WI38 (cell line): ENCODE measurements around the gene PCDHB12.
"Not testable (repeated sequence)": the region's sequence is repeated elsewhere in the genome, so short reads cannot be mapped to it uniquely, and the experiment has no call there.

Experiments used
- H3K4me3 ChIP-seq: 2 replicates; pipeline ENCODE4 v1.5.1; 2011; ENCODE audit warnings: low read depth, mild to moderate bottlenecking, control low read depth, low read length
- TF ChIP-seq, protein P1 (sequence below): IDR thresholded peaks from 2 replicates; pipeline ENCODE4 v1.5.1; 2012; ENCODE audit warnings: low read depth, mild to moderate bottlenecking, control low read depth, low read length

The PCDHB12 gene

GRCh38 chr5:141213656-141214339, 5.3 kb downstream of the PCDHB12 start, which contains the start of gene PCDHB13:
PCDHB13 (plus strand) TSS chr5:141213919; CDS start chr5:141214124, 205 bp downstream.
- H3K4me3 ChIP-seq: peak within 1 kb of the TSS; percentile 27; the same call in 1 of the 2 replicates

DNA sequence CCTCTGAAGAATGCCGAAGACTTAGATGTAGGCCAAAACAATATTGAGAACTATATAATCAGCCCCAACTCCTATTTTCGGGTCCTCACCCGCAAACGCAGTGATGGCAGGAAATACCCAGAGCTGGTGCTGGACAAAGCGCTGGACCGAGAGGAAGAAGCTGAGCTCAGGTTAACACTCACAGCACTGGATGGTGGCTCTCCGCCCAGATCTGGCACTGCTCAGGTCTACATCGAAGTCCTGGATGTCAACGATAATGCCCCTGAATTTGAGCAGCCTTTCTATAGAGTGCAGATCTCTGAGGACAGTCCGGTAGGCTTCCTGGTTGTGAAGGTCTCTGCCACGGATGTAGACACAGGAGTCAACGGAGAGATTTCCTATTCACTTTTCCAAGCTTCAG, 6.1 kb downstream of the PCDHB12 start:
- H3K4me3 ChIP-seq: peak overlapping the region; percentile 27; the same call in 1 of the 2 replicates

More at GRCh38 chr5:141213656-141214339, 5.3 kb downstream of the PCDHB12 start, which contains the start of gene PCDHB13:
- TF ChIP-seq, protein P1, sequence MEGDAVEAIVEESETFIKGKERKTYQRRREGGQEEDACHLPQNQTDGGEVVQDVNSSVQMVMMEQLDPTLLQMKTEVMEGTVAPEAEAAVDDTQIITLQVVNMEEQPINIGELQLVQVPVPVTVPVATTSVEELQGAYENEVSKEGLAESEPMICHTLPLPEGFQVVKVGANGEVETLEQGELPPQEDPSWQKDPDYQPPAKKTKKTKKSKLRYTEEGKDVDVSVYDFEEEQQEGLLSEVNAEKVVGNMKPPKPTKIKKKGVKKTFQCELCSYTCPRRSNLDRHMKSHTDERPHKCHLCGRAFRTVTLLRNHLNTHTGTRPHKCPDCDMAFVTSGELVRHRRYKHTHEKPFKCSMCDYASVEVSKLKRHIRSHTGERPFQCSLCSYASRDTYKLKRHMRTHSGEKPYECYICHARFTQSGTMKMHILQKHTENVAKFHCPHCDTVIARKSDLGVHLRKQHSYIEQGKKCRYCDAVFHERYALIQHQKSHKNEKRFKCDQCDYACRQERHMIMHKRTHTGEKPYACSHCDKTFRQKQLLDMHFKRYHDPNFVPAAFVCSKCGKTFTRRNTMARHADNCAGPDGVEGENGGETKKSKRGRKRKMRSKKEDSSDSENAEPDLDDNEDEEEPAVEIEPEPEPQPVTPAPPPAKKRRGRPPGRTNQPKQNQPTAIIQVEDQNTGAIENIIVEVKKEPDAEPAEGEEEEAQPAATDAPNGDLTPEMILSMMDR: 0 out of 2 replicates have a peak, but pooled peaks have one; percentile 14

GRCh38 chr5:141215504-141215903, 7.0 kb downstream of the PCDHB12 start:
- H3K4me3 ChIP-seq: not testable (repeated sequence)

DNA sequence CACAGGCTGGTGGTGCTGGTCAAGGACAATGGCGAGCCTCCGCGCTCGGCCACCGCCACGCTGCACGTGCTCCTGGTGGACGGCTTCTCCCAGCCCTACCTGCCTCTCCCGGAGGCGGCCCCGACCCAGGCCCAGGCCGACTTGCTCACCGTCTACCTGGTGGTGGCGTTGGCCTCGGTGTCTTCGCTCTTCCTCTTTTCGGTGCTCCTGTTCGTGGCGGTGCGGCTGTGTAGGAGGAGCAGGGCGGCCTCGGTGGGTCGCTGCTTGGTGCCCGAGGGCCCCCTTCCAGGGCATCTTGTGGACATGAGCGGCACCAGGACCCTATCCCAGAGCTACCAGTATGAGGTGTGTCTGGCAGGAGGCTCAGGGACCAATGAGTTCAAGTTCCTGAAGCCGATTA, 7.5 kb downstream of the PCDHB12 start:
- H3K4me3 ChIP-seq: not testable (repeated sequence)

GRCh38 chr5:141223112-141223783, 14.7 kb downstream of the PCDHB12 start, which contains the start of gene PCDHB14:
PCDHB14 (plus strand) TSS chr5:141223343; CDS start chr5:141223506, 163 bp downstream.
- TF ChIP-seq, protein P1: no peak
- peak within 1 kb of the TSS; percentile 59 for H3K4me3 ChIP-seq

- not testable (repeated sequence) for H3K4me3 ChIP-seq
These were observed 16.3 kb downstream of the PCDHB12 start for GRCh38 chr5:141224844-141225243.

DNA sequence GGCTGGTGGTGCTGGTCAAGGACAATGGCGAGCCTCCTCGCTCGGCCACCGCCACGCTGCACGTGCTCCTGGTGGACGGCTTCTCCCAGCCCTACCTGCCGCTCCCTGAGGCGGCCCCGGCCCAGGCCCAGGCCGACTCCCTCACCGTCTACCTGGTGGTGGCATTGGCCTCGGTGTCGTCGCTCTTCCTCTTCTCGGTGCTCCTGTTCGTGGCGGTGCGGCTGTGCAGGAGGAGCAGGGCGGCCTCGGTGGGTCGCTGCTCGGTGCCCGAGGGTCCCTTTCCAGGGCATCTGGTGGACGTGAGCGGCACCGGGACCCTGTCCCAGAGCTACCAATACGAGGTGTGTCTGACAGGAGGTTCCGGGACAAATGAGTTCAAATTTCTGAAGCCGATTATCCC, 16.9 kb downstream of the PCDHB12 start:
- not testable (repeated sequence) for H3K4me3 ChIP-seq

DNA sequence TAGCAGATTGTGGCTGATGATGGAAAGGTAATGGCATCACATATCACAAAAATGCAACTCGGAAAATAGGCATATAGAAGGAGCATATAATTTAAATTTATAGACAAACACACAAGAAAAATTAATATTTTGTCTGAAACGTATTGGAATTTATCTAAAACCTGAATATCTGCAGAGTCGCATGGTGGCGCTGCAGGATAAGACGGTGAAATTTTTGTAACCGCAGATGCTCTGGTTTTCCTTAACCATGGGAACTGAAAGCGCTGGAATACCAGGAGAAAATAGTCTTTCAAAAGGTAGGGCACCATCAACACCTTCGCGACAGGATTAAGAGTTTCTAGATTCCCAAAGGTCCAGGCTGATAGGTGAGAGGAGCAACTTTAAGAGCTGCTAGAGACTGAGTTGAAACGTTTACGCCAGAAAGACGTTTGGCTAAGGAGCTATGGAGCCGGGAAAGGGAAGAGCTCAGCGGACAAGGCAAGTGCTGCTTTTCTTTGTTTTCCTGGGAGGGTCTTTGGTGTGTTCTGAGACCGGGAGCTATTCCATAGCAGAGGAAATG, 25.7 kb downstream of the PCDHB12 start:
- TF ChIP-seq, protein P1: peak; percentile 31; the same call in 1 of the 2 replicates
- peak overlapping the region; percentile 46 for H3K4me3 ChIP-seq

DNA sequence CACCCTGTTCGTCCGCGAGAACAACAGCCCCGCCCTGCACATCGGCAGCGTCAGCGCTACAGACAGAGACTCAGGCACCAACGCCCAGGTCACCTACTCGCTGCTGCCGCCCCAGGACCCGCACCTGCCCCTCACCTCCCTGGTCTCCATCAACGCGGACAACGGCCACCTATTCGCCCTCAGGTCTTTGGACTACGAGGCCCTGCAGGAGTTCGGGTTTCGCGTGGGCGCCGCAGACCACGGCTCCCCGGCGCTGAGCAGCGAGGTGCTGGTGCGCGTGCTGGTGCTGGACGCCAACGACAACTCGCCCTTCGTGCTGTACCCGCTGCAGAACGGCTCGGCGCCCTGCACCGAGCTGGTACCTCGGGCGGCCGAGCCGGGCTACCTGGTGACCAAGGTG, 27.4 kb downstream of the PCDHB12 start:
- not testable (repeated sequence) for H3K4me3 ChIP-seq

DNA sequence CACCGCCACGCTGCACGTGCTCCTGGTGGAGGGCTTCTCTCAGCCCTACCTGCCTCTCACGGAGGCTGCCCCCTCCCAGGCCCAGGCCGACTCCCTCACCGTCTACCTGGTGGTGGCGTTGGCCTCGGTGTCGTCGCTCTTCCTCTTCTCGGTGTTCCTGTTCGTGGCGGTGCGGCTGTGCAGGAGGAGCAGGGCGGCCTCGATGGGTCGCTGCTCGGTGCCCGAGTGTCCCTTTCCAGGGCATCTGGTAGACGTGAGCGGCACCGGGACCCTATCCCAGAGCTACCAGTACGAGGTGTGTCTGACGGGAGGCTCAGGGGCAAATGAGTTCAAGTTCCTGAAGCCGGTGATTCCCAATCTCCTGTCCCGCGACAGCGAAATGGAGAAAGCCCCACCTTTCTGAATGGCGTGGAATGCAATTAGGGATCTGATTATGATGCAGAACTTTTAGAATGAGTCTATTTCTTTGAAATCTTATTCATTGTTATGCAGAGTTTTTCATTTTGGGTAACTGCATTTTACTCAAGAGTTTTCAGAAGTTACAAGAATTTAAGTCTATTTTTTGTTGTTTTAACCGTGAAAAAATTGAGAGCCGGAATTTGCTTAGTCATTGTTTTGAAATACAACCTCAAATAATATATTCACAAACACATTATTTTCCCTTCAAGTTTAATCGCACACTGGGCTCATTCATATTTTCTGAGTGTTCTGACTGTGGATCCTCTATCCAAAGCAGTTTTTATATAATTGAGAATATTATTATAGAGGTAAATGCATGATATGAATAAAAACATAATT, 28.2 kb downstream of the PCDHB12 start:
- no peak overlapping the region for H3K4me3 ChIP-seq
- TF ChIP-seq, protein P1: no peak
